Tibial nerve (tissue), 4 donors: ENCODE results near the gene EYS.

Source experiments
- CTCF ChIP-seq, 5 experiments: fragments of 200-600 bp in 3 of 5; fragments of 450-650 bp in 2 of 5; sonication (generic) in 3 of 5; IDR thresholded peaks; one replicate each; pipeline ENCODE4 v1.5.1; 2016 to 2019; ENCODE audit warnings: antibody characterized with exemption in 5 of 5, mild to moderate bottlenecking in 3 of 5, moderate library complexity in 2 of 5
- EP300 ChIP-seq, 2 donors: sonication (generic); formaldehyde crosslinking; IDR thresholded peaks; one replicate each; pipeline ENCODE4 v1.6.1; 2017; ENCODE audit warnings: antibody characterized with exemption in 2 of 2, mild to moderate bottlenecking in 1 of 2
- POLR2A ChIP-seq, 2 donors: fragments of 450-650 bp; IDR thresholded peaks; one replicate each; pipeline ENCODE4 v1.6.1; 2017; ENCODE audit warnings: antibody characterized with exemption in 2 of 2, mild to moderate bottlenecking in 2 of 2, moderate library complexity in 2 of 2

GRCh38 chr6:64724091-64724490 is 982.9 kb downstream of the EYS start:
- no peak for TF ChIP-seq CTCF (IDR thresholded peaks at IDR 0.05)
- no peak for TF ChIP-seq EP300 (IDR thresholded peaks at IDR 0.05)
- no peak for TF ChIP-seq POLR2A (IDR thresholded peaks at IDR 0.05)
